Measurements from ENCODE around the gene STK10. TPM values are rescaled to one million over a fixed set of nuclear protein-coding genes. Genes with fewer than 3 reads are reported as not detected.
A peak's percentile ranks its signal among the peaks of the same experiment; 100 is the strongest.

Gene STK10
- total and polyA plus RNA-seq, 2 experiments from 2014 or later = 7.5 to 17.8 TPM

DNA sequence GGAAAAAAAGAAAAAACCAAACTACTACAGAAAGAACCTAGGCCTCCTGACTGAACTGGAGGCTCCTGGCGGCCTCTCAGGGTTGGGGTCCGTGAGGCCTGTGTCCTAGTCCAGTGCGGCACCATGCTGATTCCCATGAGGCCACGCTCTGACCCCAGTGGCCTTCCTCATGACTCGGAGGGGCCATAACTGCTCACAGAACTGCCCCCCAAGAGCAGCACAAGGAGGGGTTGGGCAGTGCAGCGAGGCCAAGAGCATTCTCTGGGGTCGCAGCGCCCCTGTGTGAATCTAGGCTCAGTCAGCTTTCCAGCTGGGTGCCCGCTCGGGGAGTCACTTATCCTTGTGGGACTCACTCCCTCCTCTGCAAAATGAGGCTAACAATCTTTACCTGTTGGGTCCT, 102.3 kb downstream of the STK10 start:
- ATAC-seq (no peak; the same call in 2 of the 3 replicates), DNase-seq (ENCODE audit: low spot score) (no peak)
- H3K4me3 ChIP-seq = no peak overlapping the region
- H3K4me1 Mint-ChIP-seq = no peaks in the 10 kb centered on the region; the same call in 2 of the 3 replicates
- TF ChIP-seq EZH2phosphoT487 (IDR thresholded peaks at IDR 0.05; ENCODE audit: unreplicated experiment) (no peak), ZNF114 (CRISPR knock-in tag; IDR thresholded peaks at IDR 0.05) (no peak)
- H3K9me3 Mint-ChIP-seq = no peaks in the 10 kb centered on the region
- no peaks in the 10 kb centered on the region for H4K20me1 ChIP-seq (replicated peaks; ENCODE audit: insufficient read depth)
- peak overlapping the region; percentile 78; the same call in 1 of the 2 replicates for H3K27ac ChIP-seq (ENCODE audit: low read depth)
- no peaks in the 10 kb centered on the region for H3K27me3 ChIP-seq (ENCODE audit: insufficient read depth)
- peaks cover 6% of the 10 kb centered on the region; the same call in 1 of the 3 replicates for H3K36me3 Mint-ChIP-seq (ENCODE audit: low read depth)
- no peaks in the 10 kb centered on the region for H3K36me3 ChIP-seq (ENCODE audit: insufficient read depth)
- no peak overlapping the region for H3K27ac Mint-ChIP-seq
- H3K79me2 ChIP-seq (replicated peaks; ENCODE audit: insufficient read depth) = no peaks in the 10 kb centered on the region
- 0 out of 2 replicates have a peak, but pooled peaks cover 5% of the 10 kb centered on the region for H3K9me2 ChIP-seq (ENCODE audit: insufficient read depth)
- H3K4me1 ChIP-seq (ENCODE audit: insufficient read depth) = no peaks in the 10 kb centered on the region
- H3K4me3 Mint-ChIP-seq = no peak overlapping the region
- H3K27me3 Mint-ChIP-seq (ENCODE audit: insufficient read depth, low read depth, poor library complexity) = peaks cover 6% of the 10 kb centered on the region
- no peak overlapping the region for H2AFZ ChIP-seq
- no peak overlapping the region for H3K4me2 ChIP-seq
- no peaks in the 10 kb centered on the region for H3F3A ChIP-seq (replicated peaks; ENCODE audit: low read depth)

DNA sequence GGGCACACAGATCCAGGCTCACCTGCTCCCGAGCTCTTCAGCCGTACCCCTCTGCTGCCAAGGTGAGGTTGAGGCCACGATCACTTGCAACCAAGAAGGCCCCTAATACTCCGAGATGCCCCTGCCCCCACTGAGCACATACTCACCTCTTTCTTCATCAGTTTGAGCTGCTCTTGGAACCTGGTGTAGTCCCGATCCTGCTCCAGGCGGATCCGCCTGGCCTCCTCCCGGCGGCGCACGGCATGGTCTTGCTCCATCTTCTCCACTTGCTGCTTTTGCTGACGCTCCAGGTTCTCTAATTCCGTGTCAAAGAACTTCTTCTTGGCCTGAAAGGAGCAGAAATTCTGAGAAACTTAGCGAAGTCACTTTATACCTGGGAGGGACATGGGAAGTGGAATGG, 105.8 kb downstream of the STK10 start:
- no peak overlapping the region for H3K27ac ChIP-seq (ENCODE audit: low read depth)
- TF ChIP-seq EZH2phosphoT487 (IDR thresholded peaks at IDR 0.05; ENCODE audit: unreplicated experiment) (no peak), ZNF114 (CRISPR knock-in tag; IDR thresholded peaks at IDR 0.05) (no peak)
- no peak overlapping the region for H3K27ac Mint-ChIP-seq

DNA sequence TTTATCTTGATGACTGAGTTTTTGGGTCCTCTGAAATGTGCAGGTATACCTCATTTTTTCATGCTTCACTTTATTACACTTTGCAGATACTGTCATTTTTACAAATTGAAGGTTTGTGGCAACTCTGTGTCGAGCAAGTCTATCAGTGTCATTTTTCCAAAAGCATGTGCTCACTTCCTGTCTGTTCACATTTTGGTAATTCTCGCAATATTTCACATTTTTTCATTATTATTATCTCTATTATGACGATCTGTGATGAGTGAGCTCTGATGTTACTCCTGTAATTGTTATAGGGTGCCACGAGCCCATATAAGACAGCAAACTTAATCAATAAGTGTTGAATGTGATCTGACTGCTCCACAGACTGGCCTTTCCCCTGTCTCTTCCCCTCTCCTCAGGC, 108.1 kb downstream of the STK10 start:
- H3K27me3 Mint-ChIP-seq (ENCODE audit: insufficient read depth, low read depth, poor library complexity) = no peaks in the 10 kb centered on the region
- no peaks in the 10 kb centered on the region for H3K9me3 Mint-ChIP-seq
- Histone ChIP-seq H3K27me3 (ENCODE audit: insufficient read depth) (no peaks in the 10 kb centered on the region), H3K4me2 (no peak overlapping the region), H3K4me3 (no peak overlapping the region), H3F3A (replicated peaks; ENCODE audit: low read depth) (no peaks in the 10 kb centered on the region), H3K4me1 (ENCODE audit: insufficient read depth) (no peaks in the 10 kb centered on the region), H3K9me2 (ENCODE audit: insufficient read depth) (no peaks in the 10 kb centered on the region), H4K20me1 (replicated peaks; ENCODE audit: insufficient read depth) (0 out of 2 replicates have a peak, but pooled peaks cover 2% of the 10 kb centered on the region), H2AFZ (no peak overlapping the region), H3K79me2 (replicated peaks; ENCODE audit: insufficient read depth) (no peaks in the 10 kb centered on the region), H3K27ac (ENCODE audit: low read depth) (no peak overlapping the region), H3K36me3 (ENCODE audit: insufficient read depth) (no peaks in the 10 kb centered on the region)
- no peak overlapping the region for H3K27ac Mint-ChIP-seq
- no peak for ATAC-seq
- H3K4me1 Mint-ChIP-seq = peaks cover 20% of the 10 kb centered on the region
- DNase-seq (ENCODE audit: low spot score) = no peak
- peaks cover 11% of the 10 kb centered on the region; the same call in 2 of the 3 replicates for H3K36me3 Mint-ChIP-seq (ENCODE audit: low read depth)
- no peak overlapping the region for H3K4me3 Mint-ChIP-seq
- TF ChIP-seq, protein P1, sequence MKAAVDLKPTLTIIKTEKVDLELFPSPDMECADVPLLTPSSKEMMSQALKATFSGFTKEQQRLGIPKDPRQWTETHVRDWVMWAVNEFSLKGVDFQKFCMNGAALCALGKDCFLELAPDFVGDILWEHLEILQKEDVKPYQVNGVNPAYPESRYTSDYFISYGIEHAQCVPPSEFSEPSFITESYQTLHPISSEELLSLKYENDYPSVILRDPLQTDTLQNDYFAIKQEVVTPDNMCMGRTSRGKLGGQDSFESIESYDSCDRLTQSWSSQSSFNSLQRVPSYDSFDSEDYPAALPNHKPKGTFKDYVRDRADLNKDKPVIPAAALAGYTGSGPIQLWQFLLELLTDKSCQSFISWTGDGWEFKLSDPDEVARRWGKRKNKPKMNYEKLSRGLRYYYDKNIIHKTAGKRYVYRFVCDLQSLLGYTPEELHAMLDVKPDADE (IDR thresholded peaks at IDR 0.05) = no peak
- TF ChIP-seq, protein P2, sequence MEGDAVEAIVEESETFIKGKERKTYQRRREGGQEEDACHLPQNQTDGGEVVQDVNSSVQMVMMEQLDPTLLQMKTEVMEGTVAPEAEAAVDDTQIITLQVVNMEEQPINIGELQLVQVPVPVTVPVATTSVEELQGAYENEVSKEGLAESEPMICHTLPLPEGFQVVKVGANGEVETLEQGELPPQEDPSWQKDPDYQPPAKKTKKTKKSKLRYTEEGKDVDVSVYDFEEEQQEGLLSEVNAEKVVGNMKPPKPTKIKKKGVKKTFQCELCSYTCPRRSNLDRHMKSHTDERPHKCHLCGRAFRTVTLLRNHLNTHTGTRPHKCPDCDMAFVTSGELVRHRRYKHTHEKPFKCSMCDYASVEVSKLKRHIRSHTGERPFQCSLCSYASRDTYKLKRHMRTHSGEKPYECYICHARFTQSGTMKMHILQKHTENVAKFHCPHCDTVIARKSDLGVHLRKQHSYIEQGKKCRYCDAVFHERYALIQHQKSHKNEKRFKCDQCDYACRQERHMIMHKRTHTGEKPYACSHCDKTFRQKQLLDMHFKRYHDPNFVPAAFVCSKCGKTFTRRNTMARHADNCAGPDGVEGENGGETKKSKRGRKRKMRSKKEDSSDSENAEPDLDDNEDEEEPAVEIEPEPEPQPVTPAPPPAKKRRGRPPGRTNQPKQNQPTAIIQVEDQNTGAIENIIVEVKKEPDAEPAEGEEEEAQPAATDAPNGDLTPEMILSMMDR (conservative IDR thresholded peaks at IDR 0.05; ENCODE audit: low read depth in 2 of 2) = no peak
- TF ChIP-seq ZNF114 (CRISPR knock-in tag; IDR thresholded peaks at IDR 0.05) = no peak
- TF ChIP-seq, protein P3, sequence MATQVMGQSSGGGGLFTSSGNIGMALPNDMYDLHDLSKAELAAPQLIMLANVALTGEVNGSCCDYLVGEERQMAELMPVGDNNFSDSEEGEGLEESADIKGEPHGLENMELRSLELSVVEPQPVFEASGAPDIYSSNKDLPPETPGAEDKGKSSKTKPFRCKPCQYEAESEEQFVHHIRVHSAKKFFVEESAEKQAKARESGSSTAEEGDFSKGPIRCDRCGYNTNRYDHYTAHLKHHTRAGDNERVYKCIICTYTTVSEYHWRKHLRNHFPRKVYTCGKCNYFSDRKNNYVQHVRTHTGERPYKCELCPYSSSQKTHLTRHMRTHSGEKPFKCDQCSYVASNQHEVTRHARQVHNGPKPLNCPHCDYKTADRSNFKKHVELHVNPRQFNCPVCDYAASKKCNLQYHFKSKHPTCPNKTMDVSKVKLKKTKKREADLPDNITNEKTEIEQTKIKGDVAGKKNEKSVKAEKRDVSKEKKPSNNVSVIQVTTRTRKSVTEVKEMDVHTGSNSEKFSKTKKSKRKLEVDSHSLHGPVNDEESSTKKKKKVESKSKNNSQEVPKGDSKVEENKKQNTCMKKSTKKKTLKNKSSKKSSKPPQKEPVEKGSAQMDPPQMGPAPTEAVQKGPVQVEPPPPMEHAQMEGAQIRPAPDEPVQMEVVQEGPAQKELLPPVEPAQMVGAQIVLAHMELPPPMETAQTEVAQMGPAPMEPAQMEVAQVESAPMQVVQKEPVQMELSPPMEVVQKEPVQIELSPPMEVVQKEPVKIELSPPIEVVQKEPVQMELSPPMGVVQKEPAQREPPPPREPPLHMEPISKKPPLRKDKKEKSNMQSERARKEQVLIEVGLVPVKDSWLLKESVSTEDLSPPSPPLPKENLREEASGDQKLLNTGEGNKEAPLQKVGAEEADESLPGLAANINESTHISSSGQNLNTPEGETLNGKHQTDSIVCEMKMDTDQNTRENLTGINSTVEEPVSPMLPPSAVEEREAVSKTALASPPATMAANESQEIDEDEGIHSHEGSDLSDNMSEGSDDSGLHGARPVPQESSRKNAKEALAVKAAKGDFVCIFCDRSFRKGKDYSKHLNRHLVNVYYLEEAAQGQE (IDR thresholded peaks at IDR 0.05; ENCODE audit: unreplicated experiment) = no peak

More for the DNA sequence above, 105.8 kb downstream of the STK10 start:
- H3K4me1 Mint-ChIP-seq = peaks cover 13% of the 10 kb centered on the region
- no peaks in the 10 kb centered on the region for H3K79me2 ChIP-seq (replicated peaks; ENCODE audit: insufficient read depth)
- H3K4me2 ChIP-seq = no peak overlapping the region
- H3F3A ChIP-seq (replicated peaks; ENCODE audit: low read depth) = no peaks in the 10 kb centered on the region
- peaks cover 2% of the 10 kb centered on the region for H3K27me3 Mint-ChIP-seq (ENCODE audit: insufficient read depth, low read depth, poor library complexity)
- no peaks in the 10 kb centered on the region for H3K4me1 ChIP-seq (ENCODE audit: insufficient read depth)
- no peak overlapping the region for H3K4me3 ChIP-seq
- no peaks in the 10 kb centered on the region for H3K27me3 ChIP-seq (ENCODE audit: insufficient read depth)
- H4K20me1 ChIP-seq (replicated peaks; ENCODE audit: insufficient read depth) = 0 out of 2 replicates have a peak, but pooled peaks cover 2% of the 10 kb centered on the region
- no peak for DNase-seq (ENCODE audit: low spot score)
- ATAC-seq = no peak
- H3K36me3 ChIP-seq (ENCODE audit: insufficient read depth) = no peaks in the 10 kb centered on the region
- H3K4me3 Mint-ChIP-seq = no peak overlapping the region
- H3K36me3 Mint-ChIP-seq (ENCODE audit: low read depth) = 0 out of 3 replicates have a peak, but pooled peaks cover 4% of the 10 kb centered on the region
- H3K9me2 ChIP-seq (ENCODE audit: insufficient read depth) = no peaks in the 10 kb centered on the region
- H2AFZ ChIP-seq = no peak overlapping the region
- H3K9me3 Mint-ChIP-seq = no peaks in the 10 kb centered on the region
